Mammary epithelial cell (primary cell): ENCODE measurements around the gene SHOC1.

Experiments used
- CTCF ChIP-seq, 2 donors: IDR thresholded peaks in 1 of 2; conservative IDR thresholded peaks in 1 of 2; 2 replicates each; pipeline ENCODE4 v1.5.1; 2011 to 2012; ENCODE audit warnings: inconsistent platforms in 2 of 2, low read length in 2 of 2, mild to moderate bottlenecking in 2 of 2, control low read depth in 1 of 2, low read depth in 1 of 2; ENCODE audit not compliant: insufficient read depth in 1 of 2; ENCODE audit errors: extremely low read depth in 1 of 2
- EZH2 ChIP-seq: IDR thresholded peaks from 2 replicates; pipeline ENCODE4 v1.6.1; 2012; ENCODE audit warnings: low read length, inconsistent platforms, borderline replicate concordance

GRCh38 chr9:111754800-111755199 is 39.9 kb downstream of the SHOC1 start:
- TF ChIP-seq CTCF (conservative IDR thresholded peaks at IDR 0.05 in 1 of 2, IDR thresholded peaks at IDR 0.05 in 1 of 2; ENCODE audit: extremely low read depth in 1 of 2, insufficient read depth in 1 of 2, low read depth in 1 of 2, low read length in 2 of 2) (no peak), EZH2 (no peak)
